WTC11 (cell line): Measurements from ENCODE around the gene LMOD2. TPM values are rescaled to one million over a fixed set of nuclear protein-coding genes. Genes with fewer than 3 reads are reported as not detected.

Experiments
- ATAC-seq: fragments of 200-7000 bp; cut with Tn5 transposase; 2 replicates; pipeline ENCODE4 v1.10.0; 2021; ENCODE audit warnings: mild to moderate bottlenecking, moderate library complexity
- CTCF ChIA-PET: fragments of 300-600 bp; sonication (Branson Sonifier 250); formaldehyde crosslinking; loops from one replicate; lab custom pipeline; 2021; ENCODE audit warnings: antibody characterized with exemption; lab: Charles Lee
- POLR2A ChIA-PET: fragments of 350-600 bp; sonication (Branson Sonifier 250); formaldehyde crosslinking; loops from one replicate; lab custom pipeline; 2021; ENCODE audit warnings: antibody characterized with exemption; lab: Charles Lee
- DNase-seq: peaks from one replicate; pipeline ENCODE4 v3.0.0; 2021; ENCODE audit warnings: low spot score
- H3K27ac Mint-ChIP-seq: 2 replicates; pipeline ENCODE4 v1.8.0; 2021; ENCODE audit warnings: mixed read lengths
- H3K27me3 Mint-ChIP-seq: 2 replicates; pipeline ENCODE4 v1.8.0; 2021; ENCODE audit warnings: low read depth, mild to moderate bottlenecking, moderate library complexity, mixed read lengths
- H3K36me3 Mint-ChIP-seq: 2 replicates; pipeline ENCODE4 v1.8.0; 2021; ENCODE audit warnings: mixed read lengths
- H3K4me1 Mint-ChIP-seq: 2 replicates; pipeline ENCODE4 v1.8.0; 2022; ENCODE audit warnings: mixed read lengths
- H3K4me3 Mint-ChIP-seq: 2 replicates; pipeline ENCODE4 v1.8.0; 2021; ENCODE audit warnings: mild to moderate bottlenecking, moderate library complexity, mixed read lengths
- H3K9me3 Mint-ChIP-seq: 2 replicates; pipeline ENCODE4 v1.8.0; 2021; ENCODE audit warnings: mixed read lengths
- CREB1 ChIP-seq: sonication (generic); formaldehyde crosslinking; IDR thresholded peaks from 2 replicates; pipeline ENCODE4 v1.8.0; 2023; ENCODE audit warnings: mild to moderate bottlenecking, missing genetic modification reagents
- ELF4 ChIP-seq: sonication (generic); formaldehyde crosslinking; IDR thresholded peaks from 2 replicates; pipeline ENCODE4 v1.8.1; 2022; ENCODE audit warnings: low read depth, mild to moderate bottlenecking, moderate library complexity, missing genetic modification reagents
- FOXK1 ChIP-seq: sonication (generic); formaldehyde crosslinking; IDR thresholded peaks from 2 replicates; pipeline ENCODE4 v1.8.0; 2022; ENCODE audit warnings: mild to moderate bottlenecking, moderate library complexity, missing genetic modification reagents
- FOXP1 ChIP-seq: sonication (generic); formaldehyde crosslinking; IDR thresholded peaks from 2 replicates; pipeline ENCODE4 v1.8.0; 2022; ENCODE audit warnings: missing genetic modification reagents, mild to moderate bottlenecking, moderate library complexity, borderline replicate concordance
- GRHL2 ChIP-seq: fragments of 250-450 bp; sonication (Bioruptor Pico); IDR thresholded peaks from 2 replicates; pipeline ENCODE4 v1.8.0; 2022; ENCODE audit warnings: mild to moderate bottlenecking, moderate library complexity; ENCODE audit not compliant: insufficient replicate concordance, severe bottlenecking
- HMGA2 ChIP-seq: fragments of 250-450 bp; sonication (Bioruptor Pico); IDR thresholded peaks from 2 replicates; pipeline ENCODE4 v1.4.0; 2021; ENCODE audit warnings: mild to moderate bottlenecking, moderate library complexity
- IRF2 ChIP-seq: sonication (generic); formaldehyde crosslinking; IDR thresholded peaks from 2 replicates; pipeline ENCODE4 v1.8.0; 2022; ENCODE audit warnings: low read depth, missing genetic modification reagents, borderline replicate concordance
- JUN ChIP-seq: sonication (generic); formaldehyde crosslinking; IDR thresholded peaks from 2 replicates; pipeline ENCODE4 v1.8.0; 2023; ENCODE audit warnings: mild to moderate bottlenecking, missing genetic modification reagents
- MXD4 ChIP-seq: fragments of 250-450 bp; sonication (Bioruptor Pico); IDR thresholded peaks from 2 replicates; pipeline ENCODE4 v1.8.0; 2021; ENCODE audit warnings: mild to moderate bottlenecking, moderate library complexity, borderline replicate concordance
- MYBL2 ChIP-seq: sonication (generic); formaldehyde crosslinking; IDR thresholded peaks from 2 replicates; pipeline ENCODE4 v1.8.1; 2023; ENCODE audit warnings: mild to moderate bottlenecking, moderate library complexity, missing genetic modification reagents
- NFE2L1 ChIP-seq: sonication (generic); formaldehyde crosslinking; IDR thresholded peaks from 2 replicates; pipeline ENCODE4 v1.8.1; 2023; ENCODE audit warnings: missing genetic modification reagents
- NFYB ChIP-seq: sonication (generic); formaldehyde crosslinking; conservative IDR thresholded peaks from 2 replicates; pipeline ENCODE4 v1.8.0; 2022; ENCODE audit warnings: low read depth, missing genetic modification reagents
- NR3C1 ChIP-seq: sonication (generic); formaldehyde crosslinking; conservative IDR thresholded peaks from 2 replicates; pipeline ENCODE4 v1.8.1; 2023; ENCODE audit warnings: low read depth, mild to moderate bottlenecking, missing genetic modification reagents
- OVOL2 ChIP-seq: fragments of 250-450 bp; sonication (Bioruptor Pico); IDR thresholded peaks from 2 replicates; pipeline ENCODE4 v1.9.0; 2021; ENCODE audit warnings: mild to moderate bottlenecking, borderline replicate concordance
- RORB ChIP-seq: fragments of 250-450 bp; sonication (Bioruptor Pico); IDR thresholded peaks from 2 replicates; pipeline ENCODE4 v1.9.0; 2021; ENCODE audit warnings: mild to moderate bottlenecking
- SMAD3 ChIP-seq: sonication (generic); formaldehyde crosslinking; IDR thresholded peaks from 2 replicates; pipeline ENCODE4 v1.8.0; 2022; ENCODE audit warnings: missing genetic modification reagents, mild to moderate bottlenecking, borderline replicate concordance
- TCF7 ChIP-seq: sonication (generic); formaldehyde crosslinking; IDR thresholded peaks from 2 replicates; pipeline ENCODE4 v1.8.0; 2022; ENCODE audit warnings: mild to moderate bottlenecking, low read depth, missing genetic modification reagents, moderate library complexity
- ZNF423 ChIP-seq: fragments of 250-450 bp; sonication (Bioruptor Pico); IDR thresholded peaks from 2 replicates; pipeline ENCODE4 v2.1.2; 2022; ENCODE audit warnings: mild to moderate bottlenecking, moderate library complexity
- total RNA-seq: library from RNA; stranded (reverse); gene quantifications from 3 replicates; pipeline ENCODE4 v1.2.3, GENCODE V29; 2021
- TF ChIP-seq, protein P1 (sequence below): sonication (generic); formaldehyde crosslinking; IDR thresholded peaks from 2 replicates; pipeline ENCODE4 v1.8.0; 2022; ENCODE audit warnings: mild to moderate bottlenecking, missing genetic modification reagents
- TF ChIP-seq, protein P2 (sequence below): sonication (generic); formaldehyde crosslinking; IDR thresholded peaks from 2 replicates; pipeline ENCODE4 v1.8.0; 2023; ENCODE audit warnings: missing genetic modification reagents, mild to moderate bottlenecking, borderline replicate concordance
- TF ChIP-seq, protein P3 (sequence below): fragments of 250-450 bp; sonication (Bioruptor Pico); IDR thresholded peaks from 2 replicates; pipeline ENCODE4 v1.9.0; 2021; ENCODE audit warnings: mild to moderate bottlenecking, borderline replicate concordance
- TF ChIP-seq, protein P4 (sequence below): sonication (generic); formaldehyde crosslinking; IDR thresholded peaks from 2 replicates; pipeline ENCODE4 v1.8.1; 2023; ENCODE audit warnings: mild to moderate bottlenecking, missing genetic modification reagents, moderate library complexity
- TF ChIP-seq, protein P5 (sequence below): sonication (generic); formaldehyde crosslinking; IDR thresholded peaks from 2 replicates; pipeline ENCODE4 v1.8.0; 2022; ENCODE audit warnings: mild to moderate bottlenecking, missing genetic modification reagents

Gene LMOD2
- total RNA-seq, 1 experiment from 2014 or later: not detected

DNA sequence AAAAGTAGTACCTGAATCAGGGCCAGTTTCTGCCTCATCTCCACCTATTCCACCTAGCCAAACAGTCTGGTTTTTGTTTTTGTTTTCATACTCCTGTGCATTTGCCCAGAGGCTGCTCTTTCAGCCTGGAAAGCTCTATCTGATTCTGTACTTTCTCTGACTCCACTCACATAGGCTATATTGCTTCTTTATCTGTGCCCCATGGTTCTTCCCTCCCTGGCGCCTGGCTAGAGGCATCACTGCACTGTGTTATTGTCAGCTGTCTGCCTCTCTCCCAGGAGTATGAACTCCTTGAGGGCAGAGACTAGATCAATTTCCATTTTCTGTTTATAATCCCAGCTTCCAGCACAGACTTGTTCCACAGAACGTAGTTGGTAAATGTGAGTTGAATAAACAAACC is 5.1 kb upstream of the LMOD2 start (continued):
- TF ChIP-seq TCF7 (CRISPR knock-in tag) (no peak), JUN (CRISPR knock-in tag) (no peak), OVOL2 (CRISPR knock-in tag) (no peak)
- TF ChIP-seq, protein P1, sequence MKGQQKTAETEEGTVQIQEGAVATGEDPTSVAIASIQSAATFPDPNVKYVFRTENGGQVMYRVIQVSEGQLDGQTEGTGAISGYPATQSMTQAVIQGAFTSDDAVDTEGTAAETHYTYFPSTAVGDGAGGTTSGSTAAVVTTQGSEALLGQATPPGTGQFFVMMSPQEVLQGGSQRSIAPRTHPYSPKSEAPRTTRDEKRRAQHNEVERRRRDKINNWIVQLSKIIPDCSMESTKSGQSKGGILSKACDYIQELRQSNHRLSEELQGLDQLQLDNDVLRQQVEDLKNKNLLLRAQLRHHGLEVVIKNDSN (CRISPR knock-in tag): no peak

DNA sequence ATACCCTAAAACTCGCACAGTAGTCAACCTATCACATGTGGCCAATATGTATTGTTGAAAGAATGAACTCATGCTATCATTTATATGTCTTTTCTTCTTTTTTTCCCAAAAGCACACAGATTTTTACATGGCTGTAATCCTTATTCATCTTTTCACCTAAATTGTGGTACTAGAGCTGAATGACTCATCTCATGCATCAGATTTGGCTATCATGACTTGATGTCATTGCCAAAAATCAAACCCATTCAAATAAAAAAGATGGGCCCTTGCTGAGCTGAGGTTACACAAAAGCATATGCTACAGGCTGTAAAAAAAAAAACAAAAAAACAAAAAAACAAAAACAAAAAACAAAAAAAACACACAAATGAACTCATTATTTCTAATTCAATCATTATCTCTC is 3.3 kb upstream of the LMOD2 start:
- Mint-ChIP-seq H3K4me1 (peaks cover 10% of the 10 kb centered on the region), H3K9me3 (no peaks in the 10 kb centered on the region), H3K27ac (no peak overlapping the region), H3K4me3 (no peak overlapping the region), H3K36me3 (no peaks in the 10 kb centered on the region), H3K27me3 (no peaks in the 10 kb centered on the region)
- CTCF ChIA-PET: interaction anchor here (1.3 kb wide), 1 partner anchor 49 kb away, joined by 3 read pairs; no protein-coding TSS in a partner anchor
- no peak for ATAC-seq
- no peak for DNase-seq
- TF ChIP-seq NR3C1 (CRISPR knock-in tag) (no peak), NFE2L1 (CRISPR knock-in tag) (no peak), CREB1 (no peak), SMAD3 (CRISPR knock-in tag) (no peak), ZNF423 (CRISPR knock-in tag) (no peak)
- TF ChIP-seq, protein P2, sequence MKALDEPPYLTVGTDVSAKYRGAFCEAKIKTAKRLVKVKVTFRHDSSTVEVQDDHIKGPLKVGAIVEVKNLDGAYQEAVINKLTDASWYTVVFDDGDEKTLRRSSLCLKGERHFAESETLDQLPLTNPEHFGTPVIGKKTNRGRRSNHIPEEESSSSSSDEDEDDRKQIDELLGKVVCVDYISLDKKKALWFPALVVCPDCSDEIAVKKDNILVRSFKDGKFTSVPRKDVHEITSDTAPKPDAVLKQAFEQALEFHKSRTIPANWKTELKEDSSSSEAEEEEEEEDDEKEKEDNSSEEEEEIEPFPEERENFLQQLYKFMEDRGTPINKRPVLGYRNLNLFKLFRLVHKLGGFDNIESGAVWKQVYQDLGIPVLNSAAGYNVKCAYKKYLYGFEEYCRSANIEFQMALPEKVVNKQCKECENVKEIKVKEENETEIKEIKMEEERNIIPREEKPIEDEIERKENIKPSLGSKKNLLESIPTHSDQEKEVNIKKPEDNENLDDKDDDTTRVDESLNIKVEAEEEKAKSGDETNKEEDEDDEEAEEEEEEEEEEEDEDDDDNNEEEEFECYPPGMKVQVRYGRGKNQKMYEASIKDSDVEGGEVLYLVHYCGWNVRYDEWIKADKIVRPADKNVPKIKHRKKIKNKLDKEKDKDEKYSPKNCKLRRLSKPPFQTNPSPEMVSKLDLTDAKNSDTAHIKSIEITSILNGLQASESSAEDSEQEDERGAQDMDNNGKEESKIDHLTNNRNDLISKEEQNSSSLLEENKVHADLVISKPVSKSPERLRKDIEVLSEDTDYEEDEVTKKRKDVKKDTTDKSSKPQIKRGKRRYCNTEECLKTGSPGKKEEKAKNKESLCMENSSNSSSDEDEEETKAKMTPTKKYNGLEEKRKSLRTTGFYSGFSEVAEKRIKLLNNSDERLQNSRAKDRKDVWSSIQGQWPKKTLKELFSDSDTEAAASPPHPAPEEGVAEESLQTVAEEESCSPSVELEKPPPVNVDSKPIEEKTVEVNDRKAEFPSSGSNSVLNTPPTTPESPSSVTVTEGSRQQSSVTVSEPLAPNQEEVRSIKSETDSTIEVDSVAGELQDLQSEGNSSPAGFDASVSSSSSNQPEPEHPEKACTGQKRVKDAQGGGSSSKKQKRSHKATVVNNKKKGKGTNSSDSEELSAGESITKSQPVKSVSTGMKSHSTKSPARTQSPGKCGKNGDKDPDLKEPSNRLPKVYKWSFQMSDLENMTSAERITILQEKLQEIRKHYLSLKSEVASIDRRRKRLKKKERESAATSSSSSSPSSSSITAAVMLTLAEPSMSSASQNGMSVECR (CRISPR knock-in tag): no peak
- POLR2A ChIA-PET: no interaction called here

DNA sequence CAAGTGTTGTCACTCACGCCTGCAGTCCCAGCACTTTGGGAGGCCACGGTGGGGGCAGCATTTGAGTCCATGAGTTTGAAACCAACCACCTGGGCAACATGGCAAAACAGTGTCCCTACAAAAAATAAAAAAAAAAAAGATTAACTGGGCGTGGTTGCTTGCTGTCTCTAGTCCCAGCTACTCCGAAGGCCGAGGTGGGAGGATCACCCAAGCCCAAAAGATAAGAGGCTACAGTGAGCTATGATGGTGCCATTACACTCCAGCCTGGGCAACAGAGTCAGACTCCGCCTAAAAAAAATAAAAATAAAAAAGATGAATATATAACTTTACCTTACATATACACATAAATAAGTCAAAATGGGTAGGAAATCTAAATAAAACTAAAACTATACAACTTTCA is 2.5 kb upstream of the LMOD2 start:
- DNase-seq: no peak
- Mint-ChIP-seq H3K27ac (no peak overlapping the region), H3K27me3 (no peaks in the 10 kb centered on the region), H3K4me3 (no peak overlapping the region), H3K36me3 (no peaks in the 10 kb centered on the region), H3K9me3 (no peaks in the 10 kb centered on the region), H3K4me1 (peaks cover 6% of the 10 kb centered on the region)
- ChIA-PET POLR2A (no interaction called here), CTCF (interaction anchor here (0.6 to 1.3 kb wide), 2 partner anchors 16 to 48 kb away, joined by 3 read pairs; no protein-coding TSS in a partner anchor)
- no peak for ATAC-seq
- TF ChIP-seq ELF4 (CRISPR knock-in tag): no peak
- TF ChIP-seq, protein P3, sequence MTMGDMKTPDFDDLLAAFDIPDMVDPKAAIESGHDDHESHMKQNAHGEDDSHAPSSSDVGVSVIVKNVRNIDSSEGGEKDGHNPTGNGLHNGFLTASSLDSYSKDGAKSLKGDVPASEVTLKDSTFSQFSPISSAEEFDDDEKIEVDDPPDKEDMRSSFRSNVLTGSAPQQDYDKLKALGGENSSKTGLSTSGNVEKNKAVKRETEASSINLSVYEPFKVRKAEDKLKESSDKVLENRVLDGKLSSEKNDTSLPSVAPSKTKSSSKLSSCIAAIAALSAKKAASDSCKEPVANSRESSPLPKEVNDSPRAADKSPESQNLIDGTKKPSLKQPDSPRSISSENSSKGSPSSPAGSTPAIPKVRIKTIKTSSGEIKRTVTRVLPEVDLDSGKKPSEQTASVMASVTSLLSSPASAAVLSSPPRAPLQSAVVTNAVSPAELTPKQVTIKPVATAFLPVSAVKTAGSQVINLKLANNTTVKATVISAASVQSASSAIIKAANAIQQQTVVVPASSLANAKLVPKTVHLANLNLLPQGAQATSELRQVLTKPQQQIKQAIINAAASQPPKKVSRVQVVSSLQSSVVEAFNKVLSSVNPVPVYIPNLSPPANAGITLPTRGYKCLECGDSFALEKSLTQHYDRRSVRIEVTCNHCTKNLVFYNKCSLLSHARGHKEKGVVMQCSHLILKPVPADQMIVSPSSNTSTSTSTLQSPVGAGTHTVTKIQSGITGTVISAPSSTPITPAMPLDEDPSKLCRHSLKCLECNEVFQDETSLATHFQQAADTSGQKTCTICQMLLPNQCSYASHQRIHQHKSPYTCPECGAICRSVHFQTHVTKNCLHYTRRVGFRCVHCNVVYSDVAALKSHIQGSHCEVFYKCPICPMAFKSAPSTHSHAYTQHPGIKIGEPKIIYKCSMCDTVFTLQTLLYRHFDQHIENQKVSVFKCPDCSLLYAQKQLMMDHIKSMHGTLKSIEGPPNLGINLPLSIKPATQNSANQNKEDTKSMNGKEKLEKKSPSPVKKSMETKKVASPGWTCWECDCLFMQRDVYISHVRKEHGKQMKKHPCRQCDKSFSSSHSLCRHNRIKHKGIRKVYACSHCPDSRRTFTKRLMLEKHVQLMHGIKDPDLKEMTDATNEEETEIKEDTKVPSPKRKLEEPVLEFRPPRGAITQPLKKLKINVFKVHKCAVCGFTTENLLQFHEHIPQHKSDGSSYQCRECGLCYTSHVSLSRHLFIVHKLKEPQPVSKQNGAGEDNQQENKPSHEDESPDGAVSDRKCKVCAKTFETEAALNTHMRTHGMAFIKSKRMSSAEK: no peak
- no peak for TF ChIP-seq FOXK1 (CRISPR knock-in tag)
- TF ChIP-seq HMGA2: no peak
- no peak for TF ChIP-seq FOXP1
- TF ChIP-seq MXD4 (CRISPR knock-in tag): no peak
- no peak for TF ChIP-seq OVOL2 (CRISPR knock-in tag)
- TF ChIP-seq GRHL2 (CRISPR knock-in tag): no peak
- TF ChIP-seq, protein P4, sequence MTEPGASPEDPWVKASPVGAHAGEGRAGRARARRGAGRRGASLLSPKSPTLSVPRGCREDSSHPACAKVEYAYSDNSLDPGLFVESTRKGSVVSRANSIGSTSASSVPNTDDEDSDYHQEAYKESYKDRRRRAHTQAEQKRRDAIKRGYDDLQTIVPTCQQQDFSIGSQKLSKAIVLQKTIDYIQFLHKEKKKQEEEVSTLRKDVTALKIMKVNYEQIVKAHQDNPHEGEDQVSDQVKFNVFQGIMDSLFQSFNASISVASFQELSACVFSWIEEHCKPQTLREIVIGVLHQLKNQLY (CRISPR knock-in tag): no peak
- no peak for TF ChIP-seq MYBL2 (CRISPR knock-in tag)
- TF ChIP-seq RORB (CRISPR knock-in tag): no peak
- no peak for TF ChIP-seq NFYB
- TF ChIP-seq, protein P5, sequence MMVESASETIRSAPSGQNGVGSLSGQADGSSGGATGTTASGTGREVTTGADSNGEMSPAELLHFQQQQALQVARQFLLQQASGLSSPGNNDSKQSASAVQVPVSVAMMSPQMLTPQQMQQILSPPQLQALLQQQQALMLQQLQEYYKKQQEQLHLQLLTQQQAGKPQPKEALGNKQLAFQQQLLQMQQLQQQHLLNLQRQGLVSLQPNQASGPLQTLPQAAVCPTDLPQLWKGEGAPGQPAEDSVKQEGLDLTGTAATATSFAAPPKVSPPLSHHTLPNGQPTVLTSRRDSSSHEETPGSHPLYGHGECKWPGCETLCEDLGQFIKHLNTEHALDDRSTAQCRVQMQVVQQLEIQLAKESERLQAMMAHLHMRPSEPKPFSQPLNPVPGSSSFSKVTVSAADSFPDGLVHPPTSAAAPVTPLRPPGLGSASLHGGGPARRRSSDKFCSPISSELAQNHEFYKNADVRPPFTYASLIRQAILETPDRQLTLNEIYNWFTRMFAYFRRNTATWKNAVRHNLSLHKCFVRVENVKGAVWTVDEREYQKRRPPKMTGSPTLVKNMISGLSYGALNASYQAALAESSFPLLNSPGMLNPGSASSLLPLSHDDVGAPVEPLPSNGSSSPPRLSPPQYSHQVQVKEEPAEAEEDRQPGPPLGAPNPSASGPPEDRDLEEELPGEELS (CRISPR knock-in tag): no peak
- no peak for TF ChIP-seq IRF2
